Astrocyte (in vitro differentiated cells and primary cell): ENCODE results near the gene GRID2. TPM values are rescaled to one million over a fixed set of nuclear protein-coding genes. Genes with fewer than 3 reads are reported as not detected.

ENCODE experiments used
- DNase-seq: peaks from one replicate; pipeline ENCODE4 v3.0.0-alpha.2; 2010; ENCODE audit warnings: low read depth
- FAIRE-seq: peaks from 2 replicates; lab custom pipeline; 2011; peaks lifted over from hg19 to GRCh38; lab: Jason Lieb, UNC
- H2AFZ ChIP-seq: 2 replicates; pipeline ENCODE4 v1.6.0; 2012; ENCODE audit warnings: low read depth, low read length, inconsistent platforms
- H3K27ac ChIP-seq: 2 replicates; pipeline ENCODE4 v1.5.1; 2011; ENCODE audit warnings: low read depth, low read length, inconsistent platforms
- H3K27me3 ChIP-seq: 2 replicates; pipeline ENCODE4 v1.6.0; 2011; ENCODE audit warnings: low read length, inconsistent platforms; ENCODE audit not compliant: insufficient read depth
- H3K36me3 ChIP-seq: 2 replicates; pipeline ENCODE4 v1.5.1; 2011; ENCODE audit warnings: low read length, inconsistent platforms; ENCODE audit not compliant: insufficient read depth
- H3K4me1 ChIP-seq: 2 replicates; pipeline ENCODE4 v1.5.1; 2011; ENCODE audit warnings: low read length, inconsistent platforms; ENCODE audit not compliant: insufficient read depth
- H3K4me2 ChIP-seq: 2 replicates; pipeline ENCODE4 v1.6.0; 2012; ENCODE audit warnings: low read length, inconsistent platforms
- H3K4me3 ChIP-seq: 2 replicates; pipeline ENCODE4 v1.5.1; 2011; ENCODE audit warnings: low read depth, mild to moderate bottlenecking, low read length, inconsistent platforms; ENCODE audit not compliant: insufficient read depth
- H3K79me2 ChIP-seq: 2 replicates; pipeline ENCODE4 v1.6.0; 2012; ENCODE audit warnings: mild to moderate bottlenecking, low read length, inconsistent platforms; ENCODE audit not compliant: insufficient read depth
- H3K9ac ChIP-seq: 2 replicates; pipeline ENCODE4 v1.6.0; 2012; ENCODE audit warnings: mild to moderate bottlenecking, low read length, inconsistent platforms
- H3K9me3 ChIP-seq: 2 replicates; pipeline ENCODE4 v1.5.1; 2012; ENCODE audit warnings: low read depth, mild to moderate bottlenecking, low read length, inconsistent platforms; ENCODE audit not compliant: insufficient read depth
- H4K20me1 ChIP-seq: 2 replicates; pipeline ENCODE4 v1.6.0; 2012; ENCODE audit warnings: low read length, inconsistent platforms; ENCODE audit not compliant: insufficient read depth
- H3K27ac Mint-ChIP-seq: one replicate; pipeline ENCODE4 v1.8.0; 2021; ENCODE audit warnings: mild to moderate bottlenecking, mixed read lengths; ENCODE audit not compliant: unreplicated experiment
- H3K27me3 Mint-ChIP-seq: one replicate; pipeline ENCODE4 v1.8.0; 2021; ENCODE audit warnings: low read depth, mixed read lengths; ENCODE audit not compliant: unreplicated experiment
- H3K36me3 Mint-ChIP-seq: one replicate; pipeline ENCODE4 v1.8.0; 2021; ENCODE audit warnings: low read depth, mixed read lengths; ENCODE audit not compliant: unreplicated experiment
- H3K4me1 Mint-ChIP-seq: one replicate; pipeline ENCODE4 v1.8.0; 2021; ENCODE audit warnings: low read depth, mixed read lengths; ENCODE audit not compliant: unreplicated experiment
- H3K4me3 Mint-ChIP-seq: one replicate; pipeline ENCODE4 v1.8.0; 2021; ENCODE audit warnings: mild to moderate bottlenecking, moderate library complexity, mixed read lengths; ENCODE audit not compliant: unreplicated experiment
- H3K9me3 Mint-ChIP-seq: one replicate; pipeline ENCODE4 v1.8.0; 2021; ENCODE audit warnings: mild to moderate bottlenecking, mixed read lengths; ENCODE audit not compliant: unreplicated experiment
- EZH2 ChIP-seq: IDR thresholded peaks from 2 replicates; pipeline ENCODE4 v1.6.1; 2012; ENCODE audit warnings: mild to moderate bottlenecking, low read length, inconsistent platforms; ENCODE audit not compliant: insufficient read depth
- total RNA-seq: library from RNA; stranded (reverse); gene quantifications from 2 replicates; pipeline ENCODE4 v1.2.1, GENCODE V29; 2021
- TF ChIP-seq, protein P1 (sequence below): IDR thresholded peaks from 2 replicates; pipeline ENCODE4 v1.5.1; 2011; ENCODE audit warnings: low read depth, mild to moderate bottlenecking, inconsistent platforms, low read length, moderate library complexity; ENCODE audit not compliant: insufficient read depth

The GRID2 gene
- total RNA-seq, 1 donor from 2014 or later: 0.14 TPM

DNA sequence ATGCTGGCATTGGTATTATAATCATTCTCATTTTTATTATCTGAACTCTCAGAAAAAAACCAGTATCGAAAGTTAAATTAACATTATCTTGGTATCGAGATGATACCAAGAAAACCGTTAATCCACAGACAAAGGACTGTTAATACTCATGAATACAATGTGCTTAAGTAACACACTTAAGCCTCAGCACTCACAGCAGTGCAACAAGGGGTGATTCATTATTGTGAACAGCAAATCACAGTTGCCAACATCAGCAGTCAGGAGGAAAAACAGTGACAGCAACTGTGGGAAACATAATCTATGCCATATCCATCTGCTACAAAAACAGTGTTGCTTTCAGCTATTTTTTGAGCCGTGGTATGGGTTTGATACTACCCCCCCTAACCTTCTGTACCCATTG, 1313.8 kb downstream of the GRID2 start:
- no peak overlapping the region for H3K27ac ChIP-seq

DNA sequence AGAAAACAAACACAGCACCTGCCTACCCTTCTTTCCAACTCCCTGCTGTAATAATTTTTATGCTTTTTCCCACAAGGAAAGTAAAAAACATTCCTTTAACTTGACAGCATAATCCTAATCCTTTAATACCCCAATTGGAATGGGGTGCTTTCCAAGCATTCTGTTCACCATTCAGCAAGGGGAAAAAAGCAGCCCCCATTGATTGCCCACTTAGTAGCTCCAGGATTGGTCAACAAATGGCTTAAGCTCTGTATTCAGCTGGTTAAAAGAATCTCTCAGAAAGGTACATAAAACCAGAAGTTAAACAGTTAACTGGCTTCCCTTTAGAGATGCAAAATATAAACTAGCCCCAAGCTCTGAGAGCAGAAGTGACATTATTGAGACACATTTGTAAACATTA, 1330.0 kb downstream of the GRID2 start:
- no peaks in the 10 kb centered on the region for H3K27me3 ChIP-seq
- H3K4me3 ChIP-seq: no peak overlapping the region
- H4K20me1 ChIP-seq: no peaks in the 10 kb centered on the region
- peaks cover 5% of the 10 kb centered on the region for H3K9me3 Mint-ChIP-seq
- no peaks in the 10 kb centered on the region for H3K4me1 ChIP-seq
- TF ChIP-seq EZH2: no peak
- TF ChIP-seq, protein P1, sequence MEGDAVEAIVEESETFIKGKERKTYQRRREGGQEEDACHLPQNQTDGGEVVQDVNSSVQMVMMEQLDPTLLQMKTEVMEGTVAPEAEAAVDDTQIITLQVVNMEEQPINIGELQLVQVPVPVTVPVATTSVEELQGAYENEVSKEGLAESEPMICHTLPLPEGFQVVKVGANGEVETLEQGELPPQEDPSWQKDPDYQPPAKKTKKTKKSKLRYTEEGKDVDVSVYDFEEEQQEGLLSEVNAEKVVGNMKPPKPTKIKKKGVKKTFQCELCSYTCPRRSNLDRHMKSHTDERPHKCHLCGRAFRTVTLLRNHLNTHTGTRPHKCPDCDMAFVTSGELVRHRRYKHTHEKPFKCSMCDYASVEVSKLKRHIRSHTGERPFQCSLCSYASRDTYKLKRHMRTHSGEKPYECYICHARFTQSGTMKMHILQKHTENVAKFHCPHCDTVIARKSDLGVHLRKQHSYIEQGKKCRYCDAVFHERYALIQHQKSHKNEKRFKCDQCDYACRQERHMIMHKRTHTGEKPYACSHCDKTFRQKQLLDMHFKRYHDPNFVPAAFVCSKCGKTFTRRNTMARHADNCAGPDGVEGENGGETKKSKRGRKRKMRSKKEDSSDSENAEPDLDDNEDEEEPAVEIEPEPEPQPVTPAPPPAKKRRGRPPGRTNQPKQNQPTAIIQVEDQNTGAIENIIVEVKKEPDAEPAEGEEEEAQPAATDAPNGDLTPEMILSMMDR: no peak
- no peak overlapping the region for H3K27ac ChIP-seq
- DNase-seq (no peak), FAIRE-seq (no peak)
- H2AFZ ChIP-seq: no peak overlapping the region
- no peaks in the 10 kb centered on the region for H3K9me3 ChIP-seq
- no peak overlapping the region for H3K4me3 Mint-ChIP-seq
- H3K36me3 ChIP-seq: no peaks in the 10 kb centered on the region
- H3K79me2 ChIP-seq: no peaks in the 10 kb centered on the region
- H3K36me3 Mint-ChIP-seq: no peaks in the 10 kb centered on the region
- no peak overlapping the region for H3K9ac ChIP-seq
- no peak overlapping the region for H3K4me2 ChIP-seq
- no peak overlapping the region for H3K27ac Mint-ChIP-seq
- H3K4me1 Mint-ChIP-seq: no peaks in the 10 kb centered on the region
- no peaks in the 10 kb centered on the region for H3K27me3 Mint-ChIP-seq

More for the DNA sequence above, 1313.8 kb downstream of the GRID2 start:
- H3K36me3 Mint-ChIP-seq: no peaks in the 10 kb centered on the region
- Histone ChIP-seq H3K36me3 (no peaks in the 10 kb centered on the region), H3K79me2 (no peaks in the 10 kb centered on the region), H3K27me3 (no peaks in the 10 kb centered on the region), H2AFZ (no peak overlapping the region), H3K4me1 (no peaks in the 10 kb centered on the region), H3K4me2 (no peak overlapping the region), H3K9me3 (no peaks in the 10 kb centered on the region), H3K4me3 (no peak overlapping the region), H4K20me1 (no peaks in the 10 kb centered on the region), H3K9ac (no peak overlapping the region)
- TF ChIP-seq, protein P1: no peak
- TF ChIP-seq EZH2: no peak
- DNase-seq: no peak
- no peaks in the 10 kb centered on the region for H3K4me1 Mint-ChIP-seq
- H3K27me3 Mint-ChIP-seq: no peaks in the 10 kb centered on the region
- no peak overlapping the region for H3K4me3 Mint-ChIP-seq
- FAIRE-seq: no peak
- H3K27ac Mint-ChIP-seq: no peak overlapping the region
- no peaks in the 10 kb centered on the region for H3K9me3 Mint-ChIP-seq

DNA sequence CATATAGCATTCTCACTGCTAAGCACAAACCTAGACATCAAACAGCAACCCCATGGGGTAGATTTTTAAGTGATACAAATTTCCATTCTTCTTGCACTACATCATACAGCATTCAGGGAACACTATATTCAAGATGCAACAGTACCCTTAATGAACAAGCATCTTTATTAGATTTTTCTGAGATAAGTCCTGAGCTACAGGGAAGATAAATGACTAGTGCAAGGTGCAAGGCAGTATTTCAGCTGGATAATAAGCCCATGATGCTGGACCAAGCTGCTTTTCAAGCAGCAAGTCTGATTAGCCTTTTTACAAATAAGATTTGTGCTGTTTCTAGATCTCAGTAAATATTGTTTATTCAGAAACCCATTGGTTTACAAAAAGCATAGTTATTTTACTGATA, 1332.2 kb downstream of the GRID2 start:
- DNase-seq (no peak), FAIRE-seq (no peak)
- Histone ChIP-seq H3K27me3 (no peaks in the 10 kb centered on the region), H3K4me3 (no peak overlapping the region), H3K4me2 (no peak overlapping the region), H3K4me1 (no peaks in the 10 kb centered on the region), H3K36me3 (no peaks in the 10 kb centered on the region), H2AFZ (no peak overlapping the region), H3K79me2 (no peaks in the 10 kb centered on the region), H4K20me1 (no peaks in the 10 kb centered on the region), H3K27ac (no peak overlapping the region), H3K9ac (no peak overlapping the region), H3K9me3 (no peaks in the 10 kb centered on the region)
- Mint-ChIP-seq H3K9me3 (peaks cover 5% of the 10 kb centered on the region), H3K27ac (no peak overlapping the region), H3K27me3 (no peaks in the 10 kb centered on the region), H3K4me1 (no peaks in the 10 kb centered on the region), H3K36me3 (no peaks in the 10 kb centered on the region), H3K4me3 (no peak overlapping the region)
- no peak for TF ChIP-seq EZH2
- TF ChIP-seq, protein P1: no peak
